ENCODE results near the gene BTBD2.

The BTBD2 gene

DNA sequence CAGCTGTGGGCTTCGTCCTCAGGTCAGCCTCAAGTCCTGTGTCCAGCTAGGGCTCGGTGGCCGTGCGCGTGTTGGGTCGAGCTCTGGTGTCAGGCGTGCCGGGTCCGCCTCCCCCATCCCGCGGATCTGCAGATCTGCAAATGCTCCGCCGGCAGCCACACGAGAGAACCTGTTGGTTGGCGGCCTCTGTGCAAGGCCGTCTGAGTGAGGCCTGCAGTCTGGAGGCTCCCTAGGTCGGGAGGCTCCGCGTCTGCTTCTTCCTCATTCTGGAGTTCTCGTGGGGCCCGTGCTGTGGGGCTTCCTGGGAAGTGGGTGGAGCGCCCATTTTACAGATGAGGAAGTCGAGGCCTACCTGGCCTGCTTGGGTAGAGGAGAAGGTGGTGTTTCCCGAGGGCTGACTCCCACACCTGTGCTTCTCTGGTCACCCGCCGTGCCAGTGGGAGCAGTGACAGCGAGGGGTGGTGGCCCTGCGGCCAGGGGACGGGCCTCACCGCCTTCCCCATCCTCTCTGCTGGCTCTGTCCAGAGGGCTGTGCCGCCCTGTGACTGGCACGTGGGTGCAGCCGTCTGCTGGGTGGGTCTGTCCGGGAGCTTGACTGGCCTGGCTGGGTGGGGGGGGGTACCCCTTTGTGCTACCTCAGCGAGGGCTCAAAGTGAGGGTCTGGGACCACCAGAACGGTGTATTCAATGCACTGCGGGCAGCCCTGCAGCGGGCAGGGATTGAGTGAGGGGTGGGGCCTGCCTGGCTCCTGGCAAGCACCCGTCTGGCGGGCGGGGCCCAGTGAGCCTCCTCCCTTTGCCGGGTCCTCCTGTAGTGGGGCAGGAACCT is 71.2 kb downstream of the BTBD2 start:
- Histone ChIP-seq H3K4me1 (peaks cover 45% of the 10 kb centered on the region), H3K27ac (peak overlapping the region; percentile 93), H4K20me1 (peaks cover 75% of the 10 kb centered on the region), H3K4me2 (peak overlapping the region; percentile 100), H3K27me3 (no peaks in the 10 kb centered on the region), H3K4me3 (peak overlapping the region; percentile 70), H3K9ac (peak overlapping the region; percentile 86), H3K9me3 (peaks cover 26% of the 10 kb centered on the region), H3K36me3 (peaks cover 34% of the 10 kb centered on the region)
- no peak for TF ChIP-seq Cebpa-rat (IDR thresholded peaks at IDR 0.05)

DNA sequence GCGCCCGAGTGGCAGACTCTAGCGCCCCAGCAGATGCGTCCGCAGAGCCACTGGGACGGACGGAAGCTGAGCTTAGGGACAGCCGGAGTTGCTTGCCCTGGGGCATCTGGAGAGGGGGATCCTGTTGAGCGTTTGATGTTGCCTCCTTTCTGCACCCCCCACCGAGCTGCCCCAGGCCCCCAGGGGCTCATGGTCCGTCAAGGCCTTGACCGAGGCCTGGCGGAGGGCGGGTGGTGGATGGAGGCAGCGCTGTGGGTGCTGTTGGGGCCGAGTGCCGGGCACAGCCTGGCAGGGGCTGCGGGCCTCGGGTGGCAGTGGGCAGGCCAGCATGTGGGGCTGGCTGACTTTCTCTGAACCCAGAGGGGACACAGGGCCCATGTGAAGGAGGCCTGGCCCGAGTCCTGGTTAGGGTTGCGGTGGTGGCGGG is 71.8 kb downstream of the BTBD2 start:
- peak overlapping the region; percentile 93 for H3K27ac ChIP-seq

DNA sequence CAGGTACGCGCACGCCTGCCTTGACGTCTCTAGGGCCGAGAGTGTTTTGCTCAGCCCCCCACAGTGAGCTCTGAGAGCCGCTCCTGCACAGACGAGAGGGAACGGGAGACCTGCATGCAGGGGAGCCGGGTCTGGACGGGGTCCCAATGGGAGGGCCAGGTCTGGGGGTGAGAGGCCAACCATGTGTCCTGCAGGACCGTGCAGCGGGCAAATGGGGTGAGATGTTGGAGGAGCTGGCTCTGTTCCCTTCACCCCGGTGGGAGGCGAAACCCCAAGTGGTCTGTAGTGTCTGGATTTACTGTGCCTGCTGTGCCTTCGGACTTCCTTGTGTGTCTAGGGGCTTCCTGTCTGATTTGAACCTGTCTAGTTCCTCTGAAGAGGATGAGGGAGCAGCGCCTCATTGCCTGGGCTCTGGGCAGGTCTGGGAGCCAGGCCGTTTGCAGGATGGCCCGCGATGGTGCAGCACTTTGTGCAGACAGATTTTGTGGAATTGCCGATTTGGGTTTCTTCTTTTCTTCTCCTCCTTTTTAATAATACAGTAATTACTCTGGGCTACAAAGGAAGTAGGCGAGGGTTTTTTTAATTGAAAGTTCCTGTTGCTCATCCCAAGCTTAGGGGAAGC is 72.5 kb downstream of the BTBD2 start:
- no peak for TF ChIP-seq Cebpa-rat (IDR thresholded peaks at IDR 0.05)
- Histone ChIP-seq H3K27ac (peak overlapping the region; percentile 93), H3K27me3 (no peaks in the 10 kb centered on the region), H3K4me3 (peak overlapping the region; percentile 70), H3K4me1 (peaks cover 47% of the 10 kb centered on the region), H3K9me3 (peaks cover 13% of the 10 kb centered on the region), H3K4me2 (peak overlapping the region; percentile 100), H3K36me3 (peaks cover 24% of the 10 kb centered on the region), H4K20me1 (peaks cover 62% of the 10 kb centered on the region), H3K9ac (peak overlapping the region; percentile 86)

More for the DNA sequence above, 71.8 kb downstream of the BTBD2 start:
- peaks cover 69% of the 10 kb centered on the region for H4K20me1 ChIP-seq
- peaks cover 28% of the 10 kb centered on the region for H3K36me3 ChIP-seq
- H3K4me1 ChIP-seq, result peaks cover 47% of the 10 kb centered on the region
- no peak for TF ChIP-seq Cebpa-rat (IDR thresholded peaks at IDR 0.05)
- H3K9ac ChIP-seq, result peak overlapping the region; percentile 86
- no peaks in the 10 kb centered on the region for H3K27me3 ChIP-seq
- H3K9me3 ChIP-seq, result peaks cover 19% of the 10 kb centered on the region
- peak overlapping the region; percentile 100 for H3K4me2 ChIP-seq
- H3K4me3 ChIP-seq, result peak overlapping the region; percentile 70

DNA sequence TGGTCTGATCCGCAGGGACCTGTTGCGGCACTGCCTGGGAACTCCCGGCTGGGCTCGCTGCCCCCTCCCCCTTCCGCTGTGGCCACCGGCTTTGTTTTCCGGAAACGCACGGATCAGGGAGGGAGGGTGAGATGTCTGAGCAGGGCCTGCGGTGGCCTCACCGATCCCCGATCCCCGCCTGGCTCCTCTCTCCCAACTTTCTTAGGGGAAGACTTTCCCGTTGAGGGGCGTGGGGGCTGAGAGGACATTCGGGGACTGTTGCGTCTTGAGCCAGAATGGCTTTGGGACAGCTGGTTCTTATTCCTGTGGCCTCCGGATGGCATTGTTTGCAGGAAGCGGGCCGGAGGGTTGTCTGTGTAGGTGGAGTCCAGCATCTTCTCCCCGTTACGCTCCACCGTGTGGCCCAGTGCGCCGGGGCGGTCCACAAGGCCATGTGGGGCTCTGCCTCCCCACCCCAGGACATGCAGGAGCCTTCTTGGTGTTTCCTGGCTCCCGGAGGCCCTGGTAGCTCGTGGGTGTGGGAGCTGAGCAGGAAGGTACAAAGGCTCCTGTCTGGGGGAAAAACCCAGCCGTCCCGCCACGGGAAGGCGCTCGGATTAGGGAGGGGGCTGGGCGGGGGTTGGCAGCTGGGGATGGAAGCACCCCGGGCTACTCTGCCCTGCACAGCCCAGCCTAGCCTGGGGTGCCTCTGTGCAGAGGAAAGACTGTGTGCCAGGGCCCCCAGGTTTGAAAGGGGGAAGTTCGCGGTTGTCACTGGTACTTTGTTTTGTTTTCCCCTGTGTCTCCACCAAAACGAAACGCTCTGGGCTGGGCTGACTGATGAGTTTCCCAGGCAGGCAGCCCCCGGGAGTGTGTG is 73.2 kb downstream of the BTBD2 start:
- Histone ChIP-seq H3K4me3 (peak overlapping the region; percentile 70), H3K9me3 (peaks cover 6% of the 10 kb centered on the region), H3K27me3 (no peaks in the 10 kb centered on the region), H3K4me1 (peaks cover 47% of the 10 kb centered on the region), H4K20me1 (peaks cover 55% of the 10 kb centered on the region), H3K36me3 (peaks cover 17% of the 10 kb centered on the region), H3K27ac (peak overlapping the region; percentile 93), H3K9ac (peak overlapping the region; percentile 86), H3K4me2 (peak overlapping the region; percentile 100)
- no peak; the same call in 1 of the 2 replicates for TF ChIP-seq Cebpa-rat (IDR thresholded peaks at IDR 0.05)

DNA sequence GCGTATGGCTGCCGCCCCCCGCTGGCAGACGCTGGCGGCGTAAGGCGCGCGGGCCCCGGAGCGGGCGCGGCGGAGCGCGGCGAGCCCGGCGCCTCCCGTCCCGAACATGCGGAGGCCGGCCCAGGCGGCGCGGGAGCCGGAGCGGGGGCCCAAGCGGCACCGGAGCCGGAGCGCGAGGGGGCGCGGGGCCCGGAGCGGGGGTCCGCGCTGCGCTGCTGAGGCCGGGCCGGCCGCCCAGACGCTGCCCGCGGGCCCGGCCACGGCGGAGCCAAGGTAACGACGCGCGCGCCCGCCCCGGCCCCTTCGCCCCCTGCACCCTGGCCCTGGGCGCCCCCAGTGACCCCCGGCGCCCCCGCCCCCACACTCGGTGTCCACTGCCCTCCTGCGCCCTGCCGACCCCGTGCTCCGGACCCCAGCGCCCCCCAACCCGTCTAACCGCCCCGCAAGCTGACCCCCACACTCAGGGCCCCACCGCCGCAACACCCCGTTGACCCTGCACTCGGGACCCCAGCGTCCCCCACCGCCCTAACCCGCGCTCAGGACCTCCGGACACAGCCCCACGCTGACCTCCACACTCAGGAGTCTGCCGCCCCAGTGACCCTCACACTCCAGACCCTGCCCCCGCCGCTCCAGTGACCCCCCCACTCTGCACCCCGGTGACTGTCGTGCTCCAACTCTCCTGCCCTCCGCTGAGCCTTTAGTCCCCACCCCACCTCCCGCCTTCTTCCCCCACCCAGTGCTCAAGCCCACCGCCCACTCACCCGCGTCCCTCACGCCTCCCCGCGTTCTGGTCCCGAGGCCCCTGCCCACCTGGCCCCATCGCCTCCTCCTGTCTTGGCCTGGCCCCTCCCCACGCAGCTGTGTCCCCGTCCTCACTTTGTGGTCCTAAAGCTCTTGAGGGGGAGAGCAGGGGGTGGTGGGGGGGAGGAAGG is 74.1 kb downstream of the BTBD2 start, which contains the start of gene CSNK1G2:
Gene CSNK1G2, plus strand, starts transcription at position 27 of the 932 bp plus-strand sequence. CDS start 28,601 bp downstream, outside the sequence.
- Histone ChIP-seq H3K4me2 (peak within 1 kb of the TSS; percentile 100), H3K36me3 (0 out of 2 replicates have a peak, but pooled peaks cover 10% of the 10 kb centered on the region), H3K9ac (peak within 1 kb of the TSS; percentile 86), H3K9me3 (no peaks in the 10 kb centered on the region), H4K20me1 (peaks cover 47% of the 10 kb centered on the region), H3K4me1 (peaks cover 47% of the 10 kb centered on the region), H3K4me3 (peak within 1 kb of the TSS; percentile 70), H3K27ac (peak within 1 kb of the TSS; percentile 93), H3K27me3 (no peaks in the 10 kb centered on the region)
- no peak for TF ChIP-seq Cebpa-rat (IDR thresholded peaks at IDR 0.05)

DNA sequence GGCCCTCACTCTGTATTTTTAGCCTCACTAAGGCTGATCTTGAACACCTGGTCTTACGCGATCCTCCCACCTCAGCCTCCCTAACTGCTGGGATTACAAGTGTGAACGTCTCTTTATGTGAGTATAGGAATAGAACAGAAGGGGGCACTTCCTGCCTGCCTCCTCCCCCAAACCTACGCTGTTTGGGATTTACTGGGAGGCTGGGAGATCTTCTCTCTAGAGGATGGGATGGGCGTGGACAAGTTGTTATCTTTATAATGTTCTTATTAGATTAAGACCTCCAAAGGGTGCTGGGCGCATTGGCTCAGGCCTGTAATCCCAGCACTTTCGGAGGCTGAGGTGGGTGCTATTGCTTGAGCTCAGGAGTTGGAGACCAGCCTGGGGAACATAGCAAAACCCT is 77.4 kb downstream of the BTBD2 start:
- H3K4me3 ChIP-seq, result no peak overlapping the region
- no peak for TF ChIP-seq Cebpa-rat (IDR thresholded peaks at IDR 0.05)
- H3K4me2 ChIP-seq, result no peak overlapping the region
- 0 out of 2 replicates have a peak, but pooled peaks cover 3% of the 10 kb centered on the region for H3K36me3 ChIP-seq
- no peaks in the 10 kb centered on the region for H3K27me3 ChIP-seq
- no peak overlapping the region for H3K27ac ChIP-seq
- H4K20me1 ChIP-seq, result peaks cover 13% of the 10 kb centered on the region
- H3K9ac ChIP-seq, result no peak overlapping the region
- H3K9me3 ChIP-seq, result peaks cover 14% of the 10 kb centered on the region
- H3K4me1 ChIP-seq, result peaks cover 28% of the 10 kb centered on the region

DNA sequence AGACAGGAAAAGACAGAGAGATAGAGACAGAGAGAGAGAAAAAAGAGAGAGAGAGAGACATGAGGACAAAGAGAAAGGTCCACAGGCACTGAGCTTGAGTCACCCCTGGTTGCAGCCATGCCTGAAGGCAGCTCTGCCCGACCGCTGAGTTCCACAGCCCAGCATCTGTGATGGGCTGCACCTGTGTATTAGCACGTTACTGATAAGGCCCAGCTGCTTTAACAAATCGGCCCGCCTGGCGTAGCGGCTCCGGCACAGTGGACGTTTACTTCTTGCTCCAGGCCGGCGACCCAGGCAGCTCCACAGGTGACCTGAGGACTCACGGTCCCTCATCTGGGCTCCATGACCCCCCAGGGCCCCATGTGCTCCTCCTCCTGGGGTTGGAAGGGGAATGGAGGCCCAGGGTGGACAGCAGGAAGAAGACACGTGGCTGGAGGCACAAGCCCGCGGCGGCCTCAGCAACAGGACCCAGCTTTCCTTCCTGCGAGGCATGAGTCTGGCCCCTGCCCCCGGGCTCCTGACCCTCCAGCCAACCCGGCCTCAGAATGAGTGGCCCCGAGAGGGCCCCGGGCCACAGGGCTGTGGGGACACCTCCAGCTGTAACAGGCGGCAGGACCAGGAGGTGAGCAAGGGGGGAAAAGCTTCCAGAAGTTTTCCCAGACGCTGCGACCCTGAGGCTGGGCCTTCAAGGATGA is 78.5 kb downstream of the BTBD2 start:
- Histone ChIP-seq H3K4me3 (no peak overlapping the region), H3K9ac (no peak overlapping the region), H3K9me3 (peaks cover 20% of the 10 kb centered on the region), H4K20me1 (peaks cover 3% of the 10 kb centered on the region), H3K27me3 (no peaks in the 10 kb centered on the region), H3K27ac (no peak overlapping the region), H3K4me2 (no peak overlapping the region), H3K36me3 (0 out of 2 replicates have a peak, but pooled peaks cover 3% of the 10 kb centered on the region), H3K4me1 (peaks cover 31% of the 10 kb centered on the region)
- no peak for TF ChIP-seq Cebpa-rat (IDR thresholded peaks at IDR 0.05)

DNA sequence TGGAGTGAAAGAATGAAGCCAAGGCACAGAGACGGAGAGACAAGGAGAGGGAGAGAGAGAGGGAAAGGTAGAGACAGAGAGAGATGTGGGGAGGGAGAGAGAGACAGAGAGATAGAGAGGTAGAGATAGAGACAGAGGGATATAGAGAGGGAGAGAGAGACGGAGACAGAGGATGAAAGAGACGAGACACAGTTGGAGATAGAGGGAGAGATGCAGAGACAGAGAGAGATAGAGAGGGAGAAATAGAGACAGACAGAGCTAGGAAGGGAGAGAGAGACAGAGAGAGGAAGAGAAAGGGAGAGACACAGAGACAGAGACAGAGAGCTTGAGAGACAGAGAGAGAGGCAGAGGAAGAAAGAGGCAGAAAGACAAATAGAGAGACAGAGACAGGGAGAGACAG is 79.1 kb downstream of the BTBD2 start:
- H3K4me1 ChIP-seq, result peaks cover 31% of the 10 kb centered on the region
- no peaks in the 10 kb centered on the region for H3K27me3 ChIP-seq
- no peak for TF ChIP-seq Cebpa-rat (IDR thresholded peaks at IDR 0.05)
- no peak overlapping the region for H3K9ac ChIP-seq
- H3K27ac ChIP-seq, result no peak overlapping the region
- H4K20me1 ChIP-seq, result no peaks in the 10 kb centered on the region
- H3K9me3 ChIP-seq, result peaks cover 26% of the 10 kb centered on the region
- 0 out of 2 replicates have a peak, but pooled peaks cover 3% of the 10 kb centered on the region for H3K36me3 ChIP-seq
- H3K4me3 ChIP-seq, result no peak overlapping the region
- no peak overlapping the region for H3K4me2 ChIP-seq

All from BLaER1 (cell line).